Measurements from ENCODE around the gene CENPN. TPM values are rescaled to one million over a fixed set of nuclear protein-coding genes. Genes with fewer than 3 reads are reported as not detected.

The CENPN gene
- total and polyA plus RNA-seq, 2 of the 8 experiments (the other 6 are each of a cell fraction or from before 2014, with no cell fraction given) = 32.8 to 67.0 TPM

DNA sequence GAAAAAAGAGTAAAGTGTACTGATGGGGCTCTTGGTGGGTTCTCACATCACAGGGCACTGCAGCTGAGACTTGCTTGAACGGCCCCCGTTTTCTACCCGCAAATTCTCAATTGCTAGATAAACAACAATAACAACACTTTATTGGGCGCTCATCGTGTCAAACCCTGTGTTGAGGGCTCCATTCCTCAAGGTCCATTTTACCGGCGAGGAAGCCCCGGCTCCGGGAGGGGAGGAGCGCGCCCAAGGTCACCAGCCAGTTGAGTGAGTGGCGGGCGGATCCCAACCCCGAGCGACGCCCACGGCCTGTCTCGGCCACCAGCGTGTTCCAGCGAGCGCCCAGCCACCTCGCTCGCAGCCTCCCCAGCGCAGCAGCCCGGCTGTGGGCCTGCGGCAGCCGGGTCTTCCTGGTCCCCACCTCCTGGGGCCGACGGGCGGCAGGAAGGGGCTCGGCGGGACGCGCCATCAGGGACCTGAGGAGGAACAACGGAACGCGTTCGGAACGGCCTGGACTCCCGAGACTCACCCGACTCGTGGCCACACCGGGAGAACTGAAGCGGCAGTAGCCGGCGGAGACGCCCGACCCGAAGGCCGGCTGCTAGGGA, 702 bp upstream of the CENPN start:
- Histone ChIP-seq H3K4me2 (ENCODE audit: insufficient read depth in 1 of 2, low read depth in 2 of 2, low read length in 2 of 2) (peak overlapping the region; percentile 61 to 93), H3K4ac (replicated peaks; ENCODE audit: insufficient read length, low read depth, low read length) (peak overlapping the region; percentile 44), H3K9me3 (ENCODE audit: insufficient read depth in 2 of 2, low read depth in 1 of 2, low read length in 1 of 2) (no peaks in the 10 kb centered on the region), H3K36me3 (ENCODE audit: control insufficient read depth in 2 of 4, insufficient read depth in 4 of 4, low read length in 3 of 4) (peaks cover 0 to 6% (median 0%) of the 10 kb centered on the region in 4 experiments; a peak in 1 of 8 replicates), H4K8ac (ENCODE audit: extremely low read depth, insufficient read depth, low read length) (peak overlapping the region; percentile 84; the same call in 1 of the 2 replicates), H3K27me3 (replicated peaks in 1 of 4; ENCODE audit: control insufficient read depth in 3 of 4, extremely low read depth in 1 of 4, insufficient read depth in 3 of 4, low read length in 3 of 4) (no peaks in the 10 kb centered on the region), H3K27ac (ENCODE audit: low read depth, low read length) (peak overlapping the region; percentile 100), H3K9ac (replicated peaks in 1 of 4; ENCODE audit: extremely low read depth in 1 of 4, low read depth in 3 of 4, low read length in 3 of 4) (peak overlapping the region; percentile 89 to 100 (median 98)), H3K23me2 (ENCODE audit: low read depth, low read length) (peaks cover 6% of the 10 kb centered on the region; the same call in 1 of the 2 replicates), H4K91ac (replicated peaks; ENCODE audit: insufficient read length, low read length) (peak overlapping the region; percentile 58), H2BK12ac (ENCODE audit: low read depth, low read length) (no peak overlapping the region; the same call in 1 of the 2 replicates), H3K4me1 (replicated peaks in 1 of 4; ENCODE audit: control insufficient read depth in 3 of 4, insufficient read depth in 4 of 4, low read length in 3 of 4) (peaks cover 0 to 9% (median 2%) of the 10 kb centered on the region in 4 experiments; a peak in 2 of 7 replicates), H3K79me2 (ENCODE audit: control insufficient read depth in 1 of 2, insufficient read depth in 2 of 2, low read length in 2 of 2) (peaks cover 19 to 84% of the 10 kb centered on the region in 2 experiments), H3K23ac (ENCODE audit: insufficient read length) (no peak overlapping the region), H2BK5ac (ENCODE audit: low read depth, low read length) (peak overlapping the region; percentile 100), H3K4me3 (ENCODE audit: extremely low read depth in 1 of 4, insufficient read depth in 2 of 4, low read depth in 3 of 4, low read length in 4 of 4) (peak overlapping the region; percentile 82 to 98 (median 91)), H2BK15ac (ENCODE audit: low read length) (peak overlapping the region; percentile 49; the same call in 1 of the 2 replicates), H2AK5ac (ENCODE audit: low read depth, low read length) (no peak overlapping the region), H3K14ac (ENCODE audit: insufficient read length) (no peak overlapping the region), H3K18ac (ENCODE audit: extremely low read depth, low read length) (peak overlapping the region; percentile 87), H4K5ac (ENCODE audit: insufficient read length, low read depth, low read length) (peak overlapping the region; percentile 71), H3K56ac (replicated peaks; ENCODE audit: insufficient read length, low read depth, low read length) (no peak overlapping the region), H4K20me1 (replicated peaks in 1 of 2; ENCODE audit: control insufficient read depth in 1 of 2, insufficient read depth in 2 of 2, low read length in 2 of 2) (peaks cover 2 to 14% of the 10 kb centered on the region in 2 experiments), H2AFZ (ENCODE audit: low read length) (peak overlapping the region; percentile 63; the same call in 1 of the 2 replicates), H2BK20ac (ENCODE audit: low read length) (no peak overlapping the region), H3K79me1 (ENCODE audit: low read depth, low read length) (peaks cover 4% of the 10 kb centered on the region; the same call in 1 of the 2 replicates), H2BK120ac (replicated peaks; ENCODE audit: low read depth, low read length) (no peak overlapping the region)
- POLR2A ChIA-PET (ENCODE audit: partially characterized antibody) = interaction anchor here (0.6 to 3.1 kb wide), 8 partner anchors 11 to 735 kb away, joined by 3 to 24 read pairs (median 4); partner anchors contain the start of genes ATMIN and C16orf46
- 1% methylated on average over 22 of the region's 50 CpGs; no CpG with 5 or more reads in 1 of the 2 experiments for WGBS, 2 experiments (ENCODE audit: extremely low coverage in 1 of 2, insufficient coverage in 1 of 2, insufficient read length in 1 of 2, insufficient replicate concordance in 2 of 2, low coverage in 1 of 2, low lambda C conversion rate in 2 of 2, missing lambda C conversion rate in 1 of 2)
- CTCF ChIA-PET (ENCODE audit: partially characterized antibody) = interaction anchor here (0.7 to 7.1 kb wide), 3 partner anchors 8 to 27 kb away, joined by 3 to 83 read pairs (median 13); no protein-coding TSS in a partner anchor
- DNase-seq (ENCODE audit: low read depth in 1 of 2, low spot score in 2 of 2) (no peak), FAIRE-seq (no peak)
- TF ChIP-seq KDM4A (IDR thresholded peaks at IDR 0.05; ENCODE audit: low read depth, low read length, severe bottlenecking) (peak; percentile 71), HDAC2 (IDR thresholded peaks at IDR 0.05; ENCODE audit: borderline replicate concordance in 1 of 2, low read depth in 2 of 2, low read length in 2 of 2) (peak in 1 of 2 experiments; percentile 78; a peak in 1 of 4 replicates), TAF7 (optimal IDR thresholded peaks at IDR 0.05; ENCODE audit: borderline replicate concordance, low read depth, low read length) (peak; percentile 71), BACH1 (IDR thresholded peaks at IDR 0.05; ENCODE audit: low read length) (no peak), PHF8 (conservative IDR thresholded peaks at IDR 0.05; ENCODE audit: low read depth, low read length) (peak; percentile 56), CHD2 (IDR thresholded peaks at IDR 0.05; ENCODE audit: low read length) (no peak), SIN3A (conservative IDR thresholded peaks at IDR 0.05 in 1 of 2, IDR thresholded peaks at IDR 0.05 in 1 of 2; ENCODE audit: low read depth in 1 of 2, low read length in 2 of 2) (peak; percentile 35 to 86; a peak in 3 of 4 replicates)
